Liver (tissue), 9 donors: Measurements from ENCODE around the gene ACTN2. TPM values are rescaled to one million over a fixed set of nuclear protein-coding genes. Genes with fewer than 3 reads are reported as not detected.

Experiments
- DNase-seq: peaks from one replicate; pipeline ENCODE4 v3.0.0-alpha.2; 2017; ENCODE audit warnings: low spot score
- H3K27ac ChIP-seq, 2 donors: one replicate each; pipeline ENCODE4 v1.7.0; 2013; ENCODE audit warnings: inconsistent platforms in 2 of 2, low read length in 2 of 2, control low read depth in 1 of 2, low read depth in 1 of 2, mild to moderate bottlenecking in 1 of 2
- H3K27me3 ChIP-seq, 4 donors: one replicate each; pipeline versions ENCODE4 v1.6.1 to v1.7.0; 2013; ENCODE audit warnings: low read length in 3 of 4, inconsistent platforms in 1 of 4, mild to moderate bottlenecking in 1 of 4, moderate library complexity in 1 of 4; ENCODE audit not compliant: control insufficient read depth in 4 of 4, insufficient read depth in 4 of 4
- H3K36me3 ChIP-seq, 4 donors: one replicate each; pipeline versions ENCODE4 v1.6.1 to v1.7.0; 2013; ENCODE audit warnings: low read length in 3 of 4, mild to moderate bottlenecking in 3 of 4, low read depth in 1 of 4, moderate library complexity in 1 of 4; ENCODE audit not compliant: control insufficient read depth in 4 of 4, insufficient read depth in 3 of 4
- H3K4me1 ChIP-seq, 4 donors: one replicate each; pipeline versions ENCODE4 v1.6.1 to v1.7.0; 2013; ENCODE audit warnings: low read length in 3 of 4, mild to moderate bottlenecking in 3 of 4, moderate library complexity in 1 of 4; ENCODE audit not compliant: control insufficient read depth in 4 of 4, insufficient read depth in 4 of 4
- H3K4me3 ChIP-seq, 3 donors: one replicate each; pipeline versions ENCODE4 v1.6.1 to v1.7.0; 2013; ENCODE audit warnings: low read length in 3 of 3, control low read depth in 1 of 3, low read depth in 1 of 3, mild to moderate bottlenecking in 1 of 3
- H3K9ac ChIP-seq, 2 donors: one replicate each; pipeline ENCODE4 v1.7.0; 2013; ENCODE audit warnings: low read length in 2 of 2, mild to moderate bottlenecking in 2 of 2, moderate library complexity in 2 of 2, control low read depth in 1 of 2, low read depth in 1 of 2
- H3K9me3 ChIP-seq, 4 donors: one replicate each; pipeline versions ENCODE4 v1.6.1 to v1.7.0; 2013; ENCODE audit warnings: low read length in 3 of 4; ENCODE audit not compliant: control insufficient read depth in 4 of 4
- ATF3 ChIP-seq: IDR thresholded peaks from 2 replicates; pipeline ENCODE4 v1.6.1; 2016; ENCODE audit warnings: antibody characterized with exemption
- CTCF ChIP-seq: fragments of 150-350 bp; IDR thresholded peaks from 2 replicates; pipeline ENCODE4 v1.5.1; 2017; ENCODE audit warnings: improper control_type of control experiment, low read depth, low read length; ENCODE audit not compliant: missing input control
- EGR1 ChIP-seq, 2 donors: IDR thresholded peaks; 2 replicates each; pipeline ENCODE4 v1.6.1; 2016 to 2018; ENCODE audit warnings: antibody characterized with exemption in 2 of 2, low read depth in 2 of 2
- FOXA1 ChIP-seq: IDR thresholded peaks from 2 replicates; pipeline ENCODE4 v1.6.1; 2016; ENCODE audit warnings: antibody characterized with exemption
- FOXA2 ChIP-seq: IDR thresholded peaks from 2 replicates; pipeline ENCODE4 v1.6.1; 2016; ENCODE audit warnings: antibody characterized with exemption
- GABPA ChIP-seq, 2 donors: IDR thresholded peaks in 1 of 2; conservative IDR thresholded peaks in 1 of 2; 2 replicates each; pipeline ENCODE4 v1.6.1; 2016; ENCODE audit warnings: antibody characterized with exemption in 2 of 2, mild to moderate bottlenecking in 1 of 2, moderate library complexity in 1 of 2
- HNF4A ChIP-seq, 2 donors: conservative IDR thresholded peaks; 2 replicates each; pipeline ENCODE4 v1.6.1; 2016; ENCODE audit warnings: antibody characterized with exemption in 2 of 2, mild to moderate bottlenecking in 2 of 2
- HNF4G ChIP-seq: IDR thresholded peaks from 2 replicates; pipeline ENCODE4 v1.6.1; 2016; ENCODE audit warnings: antibody characterized with exemption
- JUND ChIP-seq, 2 donors: IDR thresholded peaks; 2 replicates each; pipeline ENCODE4 v1.6.1; 2016; ENCODE audit warnings: antibody characterized with exemption in 2 of 2
- MAX ChIP-seq: IDR thresholded peaks from 2 replicates; pipeline ENCODE4 v1.6.1; 2016; ENCODE audit warnings: antibody characterized with exemption
- NR2F2 ChIP-seq: IDR thresholded peaks from 2 replicates; pipeline ENCODE4 v1.6.1; 2016; ENCODE audit warnings: antibody characterized with exemption
- RAD21 ChIP-seq, 2 donors: IDR thresholded peaks; 2 replicates each; pipeline ENCODE4 v1.6.1; 2016; ENCODE audit warnings: antibody characterized with exemption in 2 of 2, mild to moderate bottlenecking in 2 of 2
- REST ChIP-seq: IDR thresholded peaks from 2 replicates; pipeline ENCODE4 v1.6.1; 2016; ENCODE audit warnings: antibody characterized with exemption, mild to moderate bottlenecking
- RXRA ChIP-seq, 2 donors: IDR thresholded peaks; 2 replicates each; pipeline ENCODE4 v1.6.1; 2017 to 2018; ENCODE audit warnings: antibody characterized with exemption in 2 of 2, mild to moderate bottlenecking in 1 of 2
- SP1 ChIP-seq: IDR thresholded peaks from 2 replicates; pipeline ENCODE4 v1.6.1; 2018; ENCODE audit warnings: antibody characterized with exemption, mild to moderate bottlenecking
- TAF1 ChIP-seq: conservative IDR thresholded peaks from 2 replicates; pipeline ENCODE4 v1.6.1; 2016; ENCODE audit warnings: antibody characterized with exemption, mild to moderate bottlenecking
- YY1 ChIP-seq: IDR thresholded peaks from 2 replicates; pipeline ENCODE4 v1.6.1; 2016; ENCODE audit warnings: antibody characterized with exemption, mild to moderate bottlenecking
- ZBTB33 ChIP-seq: IDR thresholded peaks from 2 replicates; pipeline ENCODE4 v1.6.1; 2016; ENCODE audit warnings: antibody characterized with exemption
- WGBS: extraction: QIAGEN DNeasy Blood & Tissue Kit; methylation state at CpG from one replicate; pipeline ENCODE4 v1.1.7; 2013; 5-methylcytosine and 5-hydroxymethylcytosine counted together
- polyA plus RNA-seq, 2 donors: library from polyadenylated mRNA; stranded (reverse) in 1 of 2; unstranded in 1 of 2; fragments of 200-250 nt in 1 of 2; fragments of >200 nt in 1 of 2; fragmentation: Nextera tagmentation in 1 of 2; extraction: Ambion mirVana in 1 of 2; gene quantifications; one replicate each; pipeline versions ENCODE4 v1.2.1 to v1.2.3, GENCODE V29; 2013 to 2015
- total RNA-seq, 2 donors: library from RNA; depleted of rRNA; stranded (reverse); fragments of >200 nt; gene quantifications; one replicate each; pipeline ENCODE4 v1.2.3, GENCODE V29; 2014
- donor health status: healthy.
- donor health status: healthy.
- donor health status: healthy.
- donor health status: healthy.
- donor health status: healthy.

The ACTN2 gene
- total and polyA plus RNA-seq, 4 donors = 0.08 to 0.81 (median 0.15) TPM

- no peaks in the 10 kb centered on the region for H3K9me3 ChIP-seq
- no peak overlapping the region for H3K4me3 ChIP-seq
- H3K27ac ChIP-seq = no peak overlapping the region
- H3K4me1 ChIP-seq = no peaks in the 10 kb centered on the region
- H3K9ac ChIP-seq = no peak overlapping the region
- 77% methylated on average over 11 of the region's 11 CpGs for WGBS
- no peaks in the 10 kb centered on the region for H3K36me3 ChIP-seq
- no peak for TF ChIP-seq ZBTB33
- no peak for TF ChIP-seq RXRA (IDR thresholded peaks at IDR 0.05)
- no peak for TF ChIP-seq ATF3
- no peak for TF ChIP-seq EGR1 (IDR thresholded peaks at IDR 0.05; ENCODE audit: low read depth in 2 of 2)
- no peaks in the 10 kb centered on the region for H3K27me3 ChIP-seq
- DNase-seq = no peak
Measured at GRCh38 chr1:236710328-236710892, 24.1 kb downstream of the ACTN2 start.

- TF ChIP-seq FOXA2 (no peak), TAF1 (no peak), YY1 (no peak), SP1 (no peak), GABPA (IDR thresholded peaks at IDR 0.05 in 1 of 2, conservative IDR thresholded peaks at IDR 0.05 in 1 of 2) (no peak), JUND (IDR thresholded peaks at IDR 0.05) (no peak), REST (no peak), ATF3 (no peak), ZBTB33 (no peak), MAX (no peak), NR2F2 (no peak), CTCF (no peak), FOXA1 (no peak), RXRA (IDR thresholded peaks at IDR 0.05) (no peak), EGR1 (IDR thresholded peaks at IDR 0.05; ENCODE audit: low read depth in 2 of 2) (no peak), HNF4G (no peak), RAD21 (IDR thresholded peaks at IDR 0.05) (no peak), HNF4A (conservative IDR thresholded peaks at IDR 0.05) (no peak)
- Histone ChIP-seq H3K36me3 (no peaks in the 10 kb centered on the region), H3K27ac (no peak overlapping the region), H3K9me3 (no peaks in the 10 kb centered on the region), H3K9ac (no peak overlapping the region), H3K27me3 (no peaks in the 10 kb centered on the region), H3K4me3 (no peak overlapping the region), H3K4me1 (no peaks in the 10 kb centered on the region)
- DNase-seq = no peak
- WGBS = 48% methylated on average over 1 of the region's 1 CpG
Measured at GRCh38 chr1:236716160-236716559, 29.9 kb downstream of the ACTN2 start.
